ENCODE measurements around the gene ATP6AP1.

- TF ChIP-seq POLR2A (IDR thresholded peaks at IDR 0.05; ENCODE audit: low read depth, low read length) (no peak; the same call in 1 of the 2 replicates), POLR2AphosphoS5 (IDR thresholded peaks at IDR 0.05; ENCODE audit: low read depth, low read length) (no peak), TAF1 (IDR thresholded peaks at IDR 0.05; ENCODE audit: borderline replicate concordance, low read depth, low read length) (no peak)
Measured at GRCh38 chrX:154399527-154400368, 28.7 kb upstream of the ATP6AP1 start.

Measured in GM12892 (cell line).